GM12878 (cell line): ENCODE results near the gene ANXA9. TPM values are rescaled to one million over a fixed set of nuclear protein-coding genes. Genes with fewer than 3 reads are reported as not detected.

Source experiments
- ATAC-seq: fragments of 200-7000 bp; cut with Tn5 transposase; 3 replicates; pipeline ENCODE4 v1.9.1; 2020; ENCODE audit warnings: mild to moderate bottlenecking, moderate library complexity
- BruUV-seq: library from RNA; stranded (reverse); fragments of 400-500 nt; replicated peaks from 2 replicates; lab custom pipeline; 2021; lab: Mats Ljungman, UMichigan
- CTCF ChIA-PET: fragments of 300-600 bp; sonication (Branson Sonifier 250); formaldehyde crosslinking; extraction: SDS; loops from one replicate; lab custom pipeline; 2021; ENCODE audit warnings: inconsistent platforms; lab: Yijun Ruan, JAX
- POLR2A ChIA-PET: fragments of 350-600 bp; formaldehyde crosslinking; extraction: SDS; loops from one replicate; lab custom pipeline; 2021; ENCODE audit warnings: inconsistent platforms; lab: Charles Lee
- RAD21 ChIA-PET: fragments of 300-600 bp; sonication (Branson Sonifier 250); formaldehyde crosslinking; loops from one replicate; lab custom pipeline; 2023; ENCODE audit warnings: antibody characterized with exemption; ENCODE audit not compliant: unreplicated experiment; lab: Charles Lee
- SMC1A ChIA-PET: fragments of 300-600 bp; sonication (Branson Sonifier 250); formaldehyde crosslinking; loops from one replicate; lab custom pipeline; 2023; ENCODE audit not compliant: unreplicated experiment, uncharacterized antibody; lab: Charles Lee
- DNase-seq: peaks from one replicate; pipeline ENCODE4 v3.0.0-alpha.2; 2011; ENCODE audit warnings: low read depth, low spot score
- FAIRE-seq: peaks from 3 replicates; lab custom pipeline; 2011; peaks lifted over from hg19 to GRCh38; lab: Jason Lieb, UNC
- H2AFZ ChIP-seq: 2 replicates; pipeline ENCODE4 v1.6.0; 2011; ENCODE audit warnings: low read depth, low read length, control low read depth; ENCODE audit not compliant: control insufficient read depth
- H3K27ac ChIP-seq: 2 replicates; pipeline ENCODE4 v1.5.1; 2011; ENCODE audit warnings: control low read depth; ENCODE audit not compliant: control insufficient read depth, insufficient read depth
- H3K27me3 ChIP-seq, 2 experiments: replicated peaks in 1 of 2; 2 replicates each; pipeline versions ENCODE4 v1.6.0 to v1.6.1; 2011; ENCODE audit warnings: low read length in 1 of 2; ENCODE audit not compliant: control insufficient read depth in 2 of 2, insufficient read depth in 2 of 2
- H3K36me3 ChIP-seq, 2 experiments: 2 replicates each; pipeline ENCODE4 v1.5.1; 2011; ENCODE audit warnings: low read length in 1 of 2; ENCODE audit not compliant: control insufficient read depth in 2 of 2, insufficient read depth in 2 of 2
- H3K4me1 ChIP-seq: 2 replicates; pipeline ENCODE4 v1.6.1; 2011; ENCODE audit warnings: mild to moderate bottlenecking, low read length, moderate library complexity, mixed read lengths; ENCODE audit not compliant: control insufficient read depth, insufficient read depth
- H3K4me2 ChIP-seq: 2 replicates; pipeline ENCODE4 v1.6.0; 2011; ENCODE audit warnings: control low read depth; ENCODE audit not compliant: control insufficient read depth, insufficient read depth
- H3K4me3 ChIP-seq: fragments of 200-600 bp; sonication (generic); 2 replicates; pipeline ENCODE4 v1.5.1; 2016
- H3K79me2 ChIP-seq: 2 replicates; pipeline ENCODE4 v1.6.0; 2011; ENCODE audit warnings: low read length; ENCODE audit not compliant: control insufficient read depth, insufficient read depth
- H3K9ac ChIP-seq: 2 replicates; pipeline ENCODE4 v1.8.0; 2011; ENCODE audit warnings: low read length, control low read depth, mixed read lengths; ENCODE audit not compliant: control insufficient read depth, insufficient read depth
- H3K9me3 ChIP-seq: replicated peaks from 3 replicates; pipeline ENCODE4 v1.5.1; 2011; ENCODE audit warnings: mild to moderate bottlenecking, low read length; ENCODE audit not compliant: control insufficient read depth, insufficient read depth
- H4K20me1 ChIP-seq: 2 replicates; pipeline ENCODE4 v1.6.0; 2011; ENCODE audit not compliant: control insufficient read depth, insufficient read depth
- ASH2L ChIP-seq: fragments of 300-600, 200-600 bp; sonication (generic); IDR thresholded peaks from 2 replicates; pipeline ENCODE4 v1.6.1; 2017; ENCODE audit warnings: low read depth, mild to moderate bottlenecking, borderline replicate concordance
- ATF3 ChIP-seq: IDR thresholded peaks from 2 replicates; pipeline ENCODE4 v1.6.1; 2011; ENCODE audit warnings: low read depth, mild to moderate bottlenecking, low read length, moderate library complexity, borderline replicate concordance; ENCODE audit errors: extremely low read depth
- CBX5 ChIP-seq: sonication (generic); IDR thresholded peaks from 2 replicates; pipeline ENCODE4 v1.6.1; 2016; ENCODE audit warnings: low read depth, moderate library complexity, mild to moderate bottlenecking, inconsistent platforms
- CREB1 ChIP-seq: IDR thresholded peaks from 2 replicates; pipeline ENCODE4 v1.6.1; 2012; ENCODE audit warnings: low read depth, mild to moderate bottlenecking, inconsistent platforms
- EGR1 ChIP-seq, 2 experiments: IDR thresholded peaks; 1 replicate in 1 of 2; 2 replicates in 1 of 2; pipeline ENCODE4 v1.6.1; 2011 to 2012; ENCODE audit warnings: low read depth in 2 of 2, low read length in 2 of 2, borderline replicate concordance in 1 of 2, mild to moderate bottlenecking in 1 of 2, moderate library complexity in 1 of 2
- EP300 ChIP-seq, 2 experiments: fragments of 150-350 bp in 1 of 2; IDR thresholded peaks; 2 replicates each; pipeline ENCODE4 v1.6.1; 2011 to 2012; ENCODE audit warnings: low read depth in 2 of 2, low read length in 2 of 2, borderline replicate concordance in 1 of 2, improper control_type of control experiment in 1 of 2, inconsistent platforms in 1 of 2; ENCODE audit not compliant: control insufficient read depth in 1 of 2
- HDAC6 ChIP-seq: fragments of 200-600 bp; sonication (generic); IDR thresholded peaks from one replicate; pipeline ENCODE4 v1.8.0; 2017; ENCODE audit warnings: antibody characterized with exemption; ENCODE audit not compliant: unreplicated experiment
- IRF4 ChIP-seq: IDR thresholded peaks from 2 replicates; pipeline ENCODE4 v1.6.1; 2011; ENCODE audit warnings: low read depth, low read length
- KLF5 ChIP-seq: fragments of 450-650 bp; IDR thresholded peaks from 2 replicates; pipeline ENCODE4 v1.6.1; 2014; ENCODE audit warnings: mild to moderate bottlenecking; ENCODE audit not compliant: partially characterized antibody
- MEF2A ChIP-seq: IDR thresholded peaks from 2 replicates; pipeline ENCODE4 v1.6.1; 2011; ENCODE audit warnings: low read depth, mild to moderate bottlenecking, low read length, moderate library complexity; ENCODE audit not compliant: insufficient read depth
- MLLT1 ChIP-seq: fragments of 450-650 bp; IDR thresholded peaks from 2 replicates; pipeline ENCODE4 v1.6.1; 2016; ENCODE audit warnings: mild to moderate bottlenecking
- NFYA ChIP-seq: IDR thresholded peaks from 2 replicates; pipeline ENCODE4 v1.6.1; 2011; ENCODE audit warnings: low read depth, mild to moderate bottlenecking, low read length, improper control_type of control experiment, borderline replicate concordance
- NFYB ChIP-seq: IDR thresholded peaks from 2 replicates; pipeline ENCODE4 v1.6.1; 2011; ENCODE audit warnings: low read depth, mild to moderate bottlenecking, low read length, improper control_type of control experiment, moderate library complexity; ENCODE audit not compliant: insufficient read depth
- NR2C1 ChIP-seq: fragments of 450-650 bp; IDR thresholded peaks from 2 replicates; pipeline ENCODE4 v1.6.1; 2017; ENCODE audit warnings: antibody characterized with exemption, mild to moderate bottlenecking, moderate library complexity
- RELA ChIP-seq: fragments of 450-650 bp; IDR thresholded peaks from 2 replicates; pipeline ENCODE4 v1.8.0; 2014; ENCODE audit warnings: borderline replicate concordance; ENCODE audit not compliant: partially characterized antibody
- TAF1 ChIP-seq: IDR thresholded peaks from 2 replicates; pipeline ENCODE4 v1.6.1; 2011; ENCODE audit warnings: mild to moderate bottlenecking, low read depth, low read length, borderline replicate concordance
- TCF12 ChIP-seq: IDR thresholded peaks from 2 replicates; pipeline ENCODE4 v1.6.1; 2011; ENCODE audit warnings: low read depth, mild to moderate bottlenecking, low read length
- TCF3 ChIP-seq: IDR thresholded peaks from 2 replicates; pipeline ENCODE4 v1.6.1; 2012; ENCODE audit warnings: low read depth, mild to moderate bottlenecking, low read length, borderline replicate concordance; ENCODE audit not compliant: insufficient read depth
- WRNIP1 ChIP-seq: IDR thresholded peaks from 2 replicates; pipeline ENCODE4 v1.6.1; 2011; ENCODE audit warnings: low read depth, low read length, improper control_type of control experiment, borderline replicate concordance
- ZBED1 ChIP-seq: IDR thresholded peaks from 2 replicates; pipeline ENCODE4 v1.6.1; 2016; ENCODE audit warnings: borderline replicate concordance
- WGBS: methylation state at CpG from one replicate; pipeline ENCODE4 v1.1.6; 2016; ENCODE audit warnings: low lambda C conversion rate; ENCODE audit not compliant: insufficient replicate concordance, insufficient coverage; ENCODE audit errors: missing lambda C conversion rate; 5-methylcytosine and 5-hydroxymethylcytosine counted together
- in situ Hi-C: fragments of 300-500 bp; cut with MboI; formaldehyde crosslinking; loops from 9 replicates; pipeline ENCODE4 v1.14.3; 2018; ENCODE audit warnings: mixed read lengths
- intact Hi-C: fragments of 100-400 bp; cut with micrococcal nuclease; formaldehyde crosslinking; loops from one replicate; pipeline ENCODE4 v1.14.2; 2022; ENCODE audit not compliant: unreplicated experiment
- polyA plus RNA-seq, 11 experiments: library from polyadenylated mRNA; depleted of rRNA in 4 of 11; unstranded in 6 of 11; stranded (reverse) in 5 of 11; fragments of >200 nt; fragmentation: Nextera tagmentation in 4 of 11; fragmentation: Illumina TruSeq in 1 of 11; extraction: Ambion mirVana in 4 of 11; extraction: Trizol in 1 of 11; gene quantifications; 1 replicate in 1 of 11; 2 replicates in 10 of 11; pipeline versions ENCODE4 v1.2.1 to v1.2.3, GENCODE V29; 2011 to 2016; ENCODE audit warnings: inconsistent platforms in 2 of 11, missing spikeins in 2 of 11, low read depth in 1 of 11
- total RNA-seq, 4 experiments: library from RNA; depleted of rRNA in 3 of 4; stranded (reverse); fragments of >200 nt in 3 of 4; fragmentation: Illumina TruSeq in 1 of 4; extraction: Trizol in 1 of 4; gene quantifications; 2 replicates each; pipeline versions ENCODE4 v1.2.1 to v1.2.3, GENCODE V29; 2013 to 2021

ANXA9 gene
- total and polyA plus RNA-seq, 10 of the 15 experiments (the other 5 are each of a cell fraction or from before 2014, with no cell fraction given), result 0.04 to 0.43 (median 0.18) TPM; not detected in 4

- H3K4me2 ChIP-seq, result peak within 1 kb of the TSS; percentile 100
- H3K27me3 ChIP-seq, result no peaks in the 10 kb centered on the region
- H4K20me1 ChIP-seq, result no peaks in the 10 kb centered on the region
- DNase-seq, result peak; percentile 32
- H3K4me1 ChIP-seq, result peaks cover 12% of the 10 kb centered on the region
- peak within 1 kb of the TSS; percentile 73 for H3K4me3 ChIP-seq
- ChIA-PET SMC1A (interaction anchor here (0.7 to 3.6 kb wide), 12 partner anchors 11 to 490 kb away, joined by 3 to 34 read pairs (median 4); partner anchors contain the start of genes CDC42SE1, MLLT11 and TNFAIP8L2), RAD21 (interaction anchor here (0.7 to 2.1 kb wide), 10 partner anchors 11 to 183 kb away, joined by 3 to 20 read pairs (median 4); partner anchors contain the start of genes C1orf56, CERS2, TNFAIP8L2 and VPS72), CTCF (interaction anchor here (0.6 to 16.2 kb wide), 18 partner anchors 10 to 490 kb away, joined by 3 to 252 read pairs (median 4); partner anchors contain the start of genes ANXA9, C1orf56, CDC42SE1 and CERS2), POLR2A (interaction anchor here (0.6 to 1.7 kb wide), 14 partner anchors 10 to 1119 kb away, joined by 3 to 7 read pairs (median 4); partner anchors contain the start of genes ENSA and TNFAIP8L2)
- H3K79me2 ChIP-seq, result peaks cover 16% of the 10 kb centered on the region
- intact Hi-C loops, result no loop called here
- H3K27ac ChIP-seq, result peak within 1 kb of the TSS; percentile 73
- peak within 1 kb of the TSS; percentile 66 for H3K9ac ChIP-seq
- peak within 1 kb of the TSS; percentile 94 for H2AFZ ChIP-seq
- 11% methylated on average over 18 of the region's 18 CpGs for WGBS
- FAIRE-seq, result peak; percentile 59
- in situ Hi-C loops, result no loop called here
- no TSS peak for BruUV-seq
- peak; percentile 71 for ATAC-seq
- H3K36me3 ChIP-seq, result no peaks in the 10 kb centered on the region; a peak in 1 of 4 replicates
- H3K9me3 ChIP-seq, result no peaks in the 10 kb centered on the region
- TF ChIP-seq ASH2L (no peak), NFYA (no peak), KLF5 (no peak), ATF3 (no peak), MLLT1 (peak; percentile 16; the same call in 1 of the 2 replicates), MEF2A (no peak), CREB1 (no peak), EP300 (IDR thresholded peaks at IDR 0.05; ENCODE audit: borderline replicate concordance in 1 of 2, control insufficient read depth in 1 of 2, low read depth in 2 of 2, low read length in 2 of 2) (no peak), IRF4 (no peak), HDAC6 (no peak), NR2C1 (no peak), EGR1 (IDR thresholded peaks at IDR 0.05; ENCODE audit: borderline replicate concordance in 1 of 2, low read depth in 2 of 2, low read length in 2 of 2) (no peak), ZBED1 (no peak), TAF1 (0 out of 2 replicates have a peak, but pooled peaks have one; percentile 44), NFYB (no peak), TCF3 (0 out of 2 replicates have a peak, but pooled peaks have one; percentile 16), CBX5 (no peak), WRNIP1 (no peak), RELA (no peak), TCF12 (0 out of 2 replicates have a peak, but pooled peaks have one; percentile 26)
These were observed 24.4 kb downstream of the ANXA9 start, which contains the start of gene MINDY1 for GRCh38 chr1:151006327-151007052. Gene MINDY1, minus strand, starts transcription at chr1:151006902. Its CDS starts 4,285 bp downstream, at chr1:151002617.
